Activated T-cell treated with anti-CD3 and anti-CD28 coated beads, Interleukin-2, amount 50 U/mL, for 1 hour (primary cell): ENCODE measurements around the gene SFTPA2.
"Not testable (repeated sequence)": the region's sequence is repeated elsewhere in the genome, so short reads cannot be mapped to it uniquely, and the experiment has no call there.

Experiments used
- DNase-seq: peaks from one replicate; pipeline ENCODE4 v3.0.0-alpha.2; 2020

Gene SFTPA2

GRCh38 chr10:79560160-79560709, at the start of gene SFTPA2:
Gene SFTPA2 (minus strand): TSS chr10:79560407. CDS start chr10:79559483, 924 bp downstream.
- no peak for DNase-seq

GRCh38 chr10:79608505-79609375, 48.5 kb upstream of the SFTPA2 start:
- peak; percentile 33 for DNase-seq

DNA sequence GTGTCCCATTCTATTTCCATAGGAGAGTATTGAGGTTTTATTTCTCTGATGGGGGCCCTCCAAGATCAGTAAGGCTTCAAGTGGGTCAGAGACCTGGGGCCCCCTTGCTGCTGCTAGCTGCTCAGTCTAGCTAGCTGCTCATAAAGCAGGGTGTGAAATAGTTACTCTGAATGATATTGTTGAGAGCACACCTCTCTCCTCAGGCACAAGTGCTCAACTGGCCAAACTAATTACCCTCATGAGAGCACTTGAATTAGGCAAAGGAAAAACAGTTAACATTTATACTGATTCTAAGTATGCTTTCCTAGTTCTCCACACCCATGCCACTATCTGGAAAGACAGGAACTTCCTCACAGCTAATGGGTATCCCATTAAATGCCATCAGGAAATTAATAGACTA, 45.1 kb upstream of the SFTPA2 start:
- no peak for DNase-seq

DNA sequence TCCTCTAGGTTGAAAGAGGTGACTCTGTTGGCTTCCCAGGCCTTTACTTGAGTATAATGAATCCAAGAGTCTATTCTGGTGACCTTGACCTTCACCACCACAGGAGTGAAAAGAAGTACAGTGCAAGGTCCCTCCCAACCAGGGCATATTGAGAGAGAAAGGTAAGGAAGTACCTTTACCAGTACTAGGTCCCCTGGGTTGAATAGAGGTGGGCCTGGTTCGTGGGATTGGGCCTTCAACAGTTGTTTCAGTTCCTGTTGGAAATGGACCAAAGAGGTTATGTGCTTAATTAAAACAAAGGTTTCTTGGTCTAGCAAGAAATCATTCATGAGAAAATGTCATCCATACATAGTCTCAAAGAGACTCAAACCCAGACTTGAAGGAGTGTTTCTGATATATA, 44.1 kb upstream of the SFTPA2 start:
- DNase-seq: no peak

DNA sequence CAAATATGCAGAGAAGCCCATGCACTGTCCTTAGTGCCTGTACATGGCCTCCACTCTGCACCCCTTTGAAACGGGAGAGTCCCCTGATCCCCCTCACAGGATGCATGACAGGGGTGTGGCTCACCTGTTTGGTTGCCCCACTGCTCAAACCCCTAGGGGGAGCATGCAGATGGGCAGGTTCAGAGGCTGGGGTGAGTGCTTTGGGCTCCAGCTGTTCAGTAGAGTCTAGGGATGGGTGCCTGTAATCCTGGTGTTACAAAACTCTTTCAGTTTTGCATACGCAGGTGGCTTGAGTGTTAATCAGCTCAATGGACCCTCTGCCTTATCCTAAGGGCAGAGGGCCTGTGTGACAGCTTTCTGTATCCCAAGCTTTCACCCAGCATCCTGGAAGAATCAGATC, 42.7 kb upstream of the SFTPA2 start:
- DNase-seq: no peak

DNA sequence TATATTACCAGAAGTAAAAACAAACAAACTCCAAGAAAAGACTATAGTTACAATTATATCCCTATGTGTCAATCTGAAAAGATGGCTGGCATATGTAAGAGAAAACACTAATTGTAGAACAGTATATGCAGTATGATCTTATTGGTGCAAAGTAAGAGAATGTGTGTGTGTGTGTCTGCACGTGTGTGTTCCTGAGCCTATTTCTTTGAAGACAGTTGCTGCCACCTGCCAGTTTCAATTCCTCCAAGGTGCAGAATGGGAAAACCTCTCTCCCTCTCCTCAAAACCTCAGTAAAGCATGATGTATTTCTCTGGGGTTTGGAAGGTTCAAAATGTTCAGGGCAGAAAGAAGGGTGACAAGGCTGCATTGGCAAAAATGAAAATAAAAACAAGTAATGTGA, 41.7 kb upstream of the SFTPA2 start:
- DNase-seq: no peak

DNA sequence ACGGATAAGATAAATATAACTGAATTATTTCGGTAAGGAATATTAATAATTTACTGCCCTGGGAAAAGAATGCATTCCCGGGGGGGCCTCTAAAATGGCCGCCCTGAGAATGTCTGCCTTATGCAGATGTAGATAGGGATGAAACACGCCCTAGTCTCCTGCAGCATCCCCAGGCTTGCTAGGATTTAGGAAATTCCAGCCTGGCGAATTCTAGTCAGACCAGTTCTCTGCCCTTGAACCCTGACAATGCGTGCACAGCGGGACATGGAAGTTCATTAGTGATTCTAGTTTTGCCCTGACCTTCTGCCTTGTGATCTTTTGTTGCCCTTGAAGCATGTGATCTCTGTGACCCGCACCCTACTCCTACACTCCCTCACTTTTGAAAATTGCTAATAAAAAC, 39.4 kb upstream of the SFTPA2 start:
- not testable (repeated sequence) for DNase-seq

GRCh38 chr10:79595510-79595909, 35.3 kb upstream of the SFTPA2 start:
- DNase-seq: no peak

DNA sequence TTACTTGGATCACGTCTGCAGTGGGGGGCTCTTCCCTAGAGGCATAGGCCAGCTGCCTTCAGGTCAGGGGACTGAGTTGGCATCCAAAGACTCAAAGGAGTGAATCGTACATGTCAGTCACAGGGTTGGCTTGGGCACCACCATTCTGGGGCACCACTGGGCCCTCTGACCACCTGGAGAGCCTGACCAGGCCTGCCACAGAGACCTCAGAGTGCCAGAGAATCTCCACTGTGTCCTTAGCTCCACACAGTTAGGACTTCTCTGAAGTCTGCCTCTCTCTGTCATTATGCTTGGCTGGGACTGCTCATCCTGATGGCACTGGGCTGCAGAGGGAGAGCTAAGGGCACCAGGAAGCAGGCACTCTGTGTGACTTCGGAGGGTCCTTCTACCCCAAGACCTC, 34.4 kb upstream of the SFTPA2 start:
- not testable (repeated sequence) for DNase-seq

- DNase-seq: no peak
Observed at GRCh38 chr10:79593377-79593776, 33.2 kb upstream of the SFTPA2 start.

GRCh38 chr10:79588800-79589199, 28.6 kb upstream of the SFTPA2 start:
- no peak for DNase-seq

DNA sequence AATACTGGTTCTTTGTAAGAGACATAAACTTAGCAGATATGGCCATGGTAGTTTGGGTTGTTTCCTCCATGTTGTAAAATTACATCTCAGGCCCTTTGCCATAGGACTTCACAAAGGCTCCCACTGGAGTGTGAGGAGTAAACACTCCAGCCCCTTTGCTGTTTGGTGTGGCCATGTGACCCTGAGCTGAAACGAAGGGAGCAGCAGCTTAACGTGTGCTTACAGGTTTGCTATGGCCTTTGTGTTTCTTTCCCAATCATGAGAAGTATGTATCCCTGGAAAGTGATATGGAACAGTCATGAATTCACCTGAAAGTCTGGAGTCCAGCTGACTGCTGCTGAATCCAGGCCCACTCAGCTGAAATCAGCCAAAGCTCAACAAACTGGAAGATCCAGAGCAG, 26.7 kb upstream of the SFTPA2 start:
- DNase-seq: no peak

DNA sequence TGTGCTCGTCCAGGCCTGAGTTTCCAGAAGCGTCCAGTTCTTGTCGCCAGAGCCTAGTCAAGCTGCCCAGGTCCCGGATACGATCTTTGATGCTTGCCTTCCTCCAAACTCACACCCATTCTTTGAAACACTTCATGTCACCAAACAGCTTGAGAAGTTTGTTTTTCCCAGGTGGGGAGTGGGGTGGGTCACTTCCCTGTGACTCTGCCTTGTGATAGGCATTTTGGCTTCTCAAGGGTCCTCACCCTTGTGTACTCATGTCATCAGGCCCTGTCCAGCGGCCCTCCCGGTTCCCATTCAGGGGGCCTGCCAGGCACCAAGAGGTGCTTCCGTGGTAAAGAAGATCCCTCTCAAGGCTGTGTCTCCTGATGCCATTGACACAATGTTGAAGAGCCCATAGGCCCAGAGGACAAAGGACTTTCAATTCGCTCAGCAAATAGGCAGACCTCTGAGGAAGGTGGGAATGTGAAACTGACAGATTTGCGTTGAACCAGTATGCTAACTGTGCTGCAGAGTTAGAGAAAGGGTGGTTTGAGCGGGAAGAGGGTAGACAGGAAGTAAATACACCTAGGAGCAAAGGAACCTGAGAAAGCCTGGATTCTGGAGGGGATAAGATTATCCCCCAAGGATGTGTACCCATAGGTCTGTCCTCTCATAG, 25.8 kb upstream of the SFTPA2 start:
- no peak for DNase-seq

- DNase-seq: no peak
Observed at GRCh38 chr10:79583488-79584024, 23.3 kb upstream of the SFTPA2 start.

DNA sequence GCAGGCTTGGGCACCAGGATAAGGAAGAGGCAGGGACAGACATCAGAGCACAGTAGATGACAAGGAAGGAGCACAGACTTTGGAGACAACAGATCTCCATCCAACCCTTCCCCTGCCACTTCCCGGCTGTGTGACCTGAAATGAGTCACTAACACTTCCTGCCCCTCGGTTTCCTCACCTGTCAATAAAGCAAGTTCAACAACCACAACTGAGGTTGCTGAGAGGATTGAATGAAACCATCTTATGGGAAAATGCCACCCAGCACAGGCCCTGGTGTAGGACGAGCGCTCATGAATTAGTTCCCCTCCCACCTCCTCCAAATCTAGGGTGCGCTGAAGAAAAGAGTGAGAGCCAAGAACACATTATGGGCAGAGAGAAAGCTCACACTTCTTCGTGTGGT, 22.7 kb upstream of the SFTPA2 start:
- not testable (repeated sequence) for DNase-seq

DNA sequence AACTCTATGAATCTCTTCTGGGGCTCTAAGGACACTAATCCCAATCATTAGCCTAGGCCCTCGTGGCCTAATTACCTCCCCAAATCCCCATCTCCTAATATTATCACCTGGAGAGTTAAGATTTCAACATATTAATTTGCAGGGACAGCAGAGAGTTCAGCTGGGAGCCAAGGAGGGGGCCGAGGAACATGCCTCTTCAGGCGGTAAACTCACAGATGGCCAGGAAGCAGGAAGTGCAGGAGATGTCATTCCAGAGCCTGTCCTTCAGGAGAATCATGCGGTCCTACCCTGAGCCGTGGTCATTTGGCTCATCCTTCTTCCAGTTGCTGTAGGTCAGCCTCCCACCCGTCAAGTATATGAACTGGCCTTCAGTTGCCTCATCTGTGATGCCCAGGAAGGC, 21.9 kb upstream of the SFTPA2 start:
- DNase-seq: no peak

GRCh38 chr10:79581044-79581443, 20.8 kb upstream of the SFTPA2 start:
- no peak for DNase-seq

DNA sequence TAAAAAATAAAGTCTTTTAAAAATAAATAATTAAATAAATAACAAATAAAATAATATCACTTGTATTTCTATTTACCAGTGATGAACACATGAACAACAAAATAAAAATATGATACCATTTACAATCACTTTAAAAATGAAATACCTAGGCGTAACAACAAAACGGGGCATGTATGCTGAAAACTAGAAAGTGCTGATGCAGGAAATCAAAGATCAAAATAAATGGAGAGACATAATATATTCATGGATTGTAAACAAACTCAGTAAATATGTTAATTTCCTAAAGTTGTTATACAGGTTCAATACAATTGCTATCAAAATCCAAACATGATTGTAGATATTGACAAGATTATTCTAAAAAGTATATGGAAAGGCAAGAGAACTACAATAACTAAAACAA, 19.2 kb upstream of the SFTPA2 start:
- DNase-seq: no peak

DNA sequence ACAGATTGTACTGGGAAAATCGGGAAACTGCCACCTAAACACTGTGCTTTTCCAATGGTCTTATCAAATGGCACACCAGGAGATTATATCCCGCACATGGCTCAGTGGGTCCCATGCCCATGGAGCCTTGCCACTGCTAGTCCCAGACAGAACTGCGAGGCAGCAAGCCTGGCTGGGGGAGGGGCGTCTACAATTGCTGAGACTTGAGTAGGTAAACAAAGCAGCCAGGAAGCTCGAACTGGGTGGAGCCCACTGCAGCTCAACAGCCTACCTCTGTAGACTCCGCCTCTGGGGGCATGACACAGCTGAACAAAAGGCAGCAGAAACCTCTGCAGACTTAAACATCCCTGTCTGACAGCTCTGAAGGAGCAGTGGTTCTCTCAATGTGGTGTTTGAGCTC, 10.4 kb upstream of the SFTPA2 start:
- not testable (repeated sequence) for DNase-seq

GRCh38 chr10:79563426-79563825, 3.2 kb upstream of the SFTPA2 start:
- no peak for DNase-seq

DNA sequence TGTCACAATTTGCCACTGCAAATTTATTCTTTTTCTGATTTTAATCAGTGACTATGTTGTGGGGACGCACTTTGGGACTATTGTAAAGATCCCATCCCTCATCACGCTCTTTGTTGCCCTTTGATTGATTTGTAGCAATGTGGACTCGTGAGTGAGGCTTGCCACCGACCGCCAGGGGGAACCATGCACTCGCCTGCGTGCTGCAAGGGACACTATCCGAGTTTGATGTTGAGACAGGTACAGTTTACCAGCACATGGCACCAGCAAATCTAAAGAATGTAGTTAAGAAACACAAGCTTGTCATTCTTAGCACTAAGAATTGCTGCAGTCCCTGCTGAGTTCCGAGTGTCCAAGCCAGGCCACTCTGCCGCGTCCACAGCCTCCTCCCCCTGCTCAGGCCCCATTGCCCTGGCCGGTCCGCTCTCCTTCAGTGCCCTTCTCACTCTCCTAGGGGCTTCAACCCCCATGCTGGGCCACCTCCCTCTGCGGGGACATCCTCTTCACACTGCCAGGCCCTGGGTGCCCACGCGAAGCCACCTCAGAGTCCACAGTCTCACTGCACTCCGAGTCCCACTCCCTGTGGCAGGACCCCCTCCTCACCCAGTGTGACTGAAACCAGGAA, 2.0 kb upstream of the SFTPA2 start:
- peak; percentile 55 for DNase-seq

GRCh38 chr10:79561257-79561656, 1.1 kb upstream of the SFTPA2 start:
- DNase-seq: no peak

- DNase-seq: no peak
Observed at GRCh38 chr10:79559726-79560125, 481 bp downstream of the SFTPA2 start.
